Activated CD4-positive, alpha-beta T cell treated with anti-CD3 and anti-CD28 coated beads for 24 hours (primary cell): ENCODE measurements around the gene CLSTN1.
"Not testable (repeated sequence)": the region's sequence is repeated elsewhere in the genome, so short reads cannot be mapped to it uniquely, and the experiment has no call there.

Source experiments
- DNase-seq, 2 donors: peaks; one replicate each; pipeline ENCODE4 v3.0.0-alpha.2; 2020; ENCODE audit warnings: low read depth in 2 of 2

The CLSTN1 gene

GRCh38 chr1:9762446-9762845, 61.3 kb downstream of the CLSTN1 start:
- DNase-seq = not testable (repeated sequence)

- DNase-seq = no peak
Observed at GRCh38 chr1:9761855-9762254, 61.9 kb downstream of the CLSTN1 start.

- no peak for DNase-seq
Observed at GRCh38 chr1:9760824-9761223, 62.9 kb downstream of the CLSTN1 start.

GRCh38 chr1:9759939-9760338, 63.8 kb downstream of the CLSTN1 start:
- no peak for DNase-seq

GRCh38 chr1:9758559-9759121, 65.1 kb downstream of the CLSTN1 start:
- DNase-seq = no peak

- DNase-seq = no peak
Observed at GRCh38 chr1:9755441-9755995, 68.2 kb downstream of the CLSTN1 start.

- no peak for DNase-seq
Observed at GRCh38 chr1:9753121-9753531, 70.6 kb downstream of the CLSTN1 start.

GRCh38 chr1:9751971-9752370, 71.8 kb downstream of the CLSTN1 start:
- DNase-seq = no peak

GRCh38 chr1:9749361-9749760, 74.4 kb downstream of the CLSTN1 start:
- DNase-seq = no peak

GRCh38 chr1:9748391-9748790, 75.4 kb downstream of the CLSTN1 start:
- not testable (repeated sequence) for DNase-seq

GRCh38 chr1:9746651-9747050, 77.1 kb downstream of the CLSTN1 start:
- no peak for DNase-seq

GRCh38 chr1:9746211-9746610, 77.6 kb downstream of the CLSTN1 start:
- no peak for DNase-seq

- no peak for DNase-seq
Observed at GRCh38 chr1:9744106-9744799, 79.5 kb downstream of the CLSTN1 start.

- DNase-seq = no peak
Observed at GRCh38 chr1:9737671-9738070, 86.1 kb downstream of the CLSTN1 start.

GRCh38 chr1:9737057-9737456, 86.7 kb downstream of the CLSTN1 start:
- DNase-seq = no peak

GRCh38 chr1:9736241-9736640, 87.5 kb downstream of the CLSTN1 start:
- no peak for DNase-seq

- no peak for DNase-seq
Observed at GRCh38 chr1:9735800-9736199, 88.0 kb downstream of the CLSTN1 start.

GRCh38 chr1:9733160-9733789, 90.5 kb downstream of the CLSTN1 start:
- DNase-seq = no peak

GRCh38 chr1:9732123-9732971, 91.4 kb downstream of the CLSTN1 start:
- no peak for DNase-seq

GRCh38 chr1:9731561-9731960, 92.2 kb downstream of the CLSTN1 start:
- DNase-seq = no peak

GRCh38 chr1:9731051-9731537, 92.7 kb downstream of the CLSTN1 start:
- DNase-seq = no peak
